ENCODE results near the gene SLC10A7. TPM values are rescaled to one million over a fixed set of nuclear protein-coding genes. Genes with fewer than 3 reads are reported as not detected.

The SLC10A7 gene
- total and polyA plus RNA-seq, 9 of the 15 experiments (the other 6 are each of a cell fraction or from before 2014, with no cell fraction given): 6.4 to 22.8 (median 16.1) TPM

- H3K27me3 ChIP-seq (ENCODE audit: control insufficient read depth in 2 of 2, insufficient read depth in 2 of 2, low read length in 2 of 2): no peaks in the 10 kb centered on the region
- FAIRE-seq (no peak), DNase-seq (ENCODE audit: extremely low read depth in 1 of 4, low spot score in 3 of 4) (no peak), ATAC-seq (no peak)
- 56% methylated on average over 4 of the region's 4 CpGs for WGBS (ENCODE audit: insufficient coverage, low coverage, missing lambda C conversion rate)
- H3K9me1 ChIP-seq (ENCODE audit: control insufficient read depth, insufficient read depth, low read length): no peaks in the 10 kb centered on the region
- intact Hi-C loops (cut with micrococcal nuclease) (no loop called here), in situ Hi-C loops (cut with MboI) (no loop called here)
- H3K4me1 ChIP-seq (replicated peaks in 1 of 2; ENCODE audit: control insufficient read depth in 2 of 2, insufficient read depth in 2 of 2, low read length in 2 of 2): no peaks in the 10 kb centered on the region
- POLR2A ChIA-PET: interaction anchor here (0.6 kb wide), 1 partner anchor 19 kb away, joined by 3 read pairs; no protein-coding TSS in a partner anchor
- TF ChIP-seq CCNT2 (IDR thresholded peaks at IDR 0.05; ENCODE audit: borderline replicate concordance, extremely low read depth, insufficient read length, low read depth, low read length): no peak
- H3K4me2 ChIP-seq (ENCODE audit: insufficient read depth, low read length): no peak overlapping the region
- H3K9me3 ChIP-seq (replicated peaks; ENCODE audit: control insufficient read depth, insufficient read depth, low read depth, low read length): no peaks in the 10 kb centered on the region
- H3K9ac ChIP-seq (ENCODE audit: insufficient read depth in 1 of 2, low read depth in 2 of 2, low read length in 2 of 2): no peak overlapping the region
- no peak overlapping the region for H3K27ac ChIP-seq (ENCODE audit: extremely low read depth, low read depth, low read length)
- CTCF ChIA-PET (ENCODE audit: low intra/inter-chr PET ratio): no interaction called here
- H2AFZ ChIP-seq (ENCODE audit: low read depth, low read length): no peak overlapping the region
- no peaks in the 10 kb centered on the region for H3K79me2 ChIP-seq (ENCODE audit: control insufficient read depth, insufficient read depth, low read length)
- no TSS peak for BruUV-seq (replicated peaks)
- no peak overlapping the region for H3K4me3 ChIP-seq
- H4K20me1 ChIP-seq (replicated peaks; ENCODE audit: control insufficient read depth, insufficient read depth, low read length): no peaks in the 10 kb centered on the region
- H3K36me3 ChIP-seq (ENCODE audit: control insufficient read depth, insufficient read depth, low read length): no peaks in the 10 kb centered on the region
These were observed 233.5 kb downstream of the SLC10A7 start for GRCh38 chr4:146288193-146288592.

GRCh38 chr4:146285037-146285436 is 236.7 kb downstream of the SLC10A7 start:
- FAIRE-seq (no peak), DNase-seq (ENCODE audit: extremely low read depth in 1 of 4, low spot score in 3 of 4) (no peak), ATAC-seq (no peak)
- CTCF ChIA-PET (ENCODE audit: low intra/inter-chr PET ratio): no interaction called here
- H3K4me1 ChIP-seq (replicated peaks in 1 of 2; ENCODE audit: control insufficient read depth in 2 of 2, insufficient read depth in 2 of 2, low read length in 2 of 2): no peaks in the 10 kb centered on the region
- no peaks in the 10 kb centered on the region for H3K79me2 ChIP-seq (ENCODE audit: control insufficient read depth, insufficient read depth, low read length)
- H4K20me1 ChIP-seq (replicated peaks; ENCODE audit: control insufficient read depth, insufficient read depth, low read length): no peaks in the 10 kb centered on the region
- no peak overlapping the region for H2AFZ ChIP-seq (ENCODE audit: low read depth, low read length)
- no peak overlapping the region for H3K4me3 ChIP-seq
- no peaks in the 10 kb centered on the region for H3K9me3 ChIP-seq (replicated peaks; ENCODE audit: control insufficient read depth, insufficient read depth, low read depth, low read length)
- TF ChIP-seq E2F3 (CRISPR knock-in tag; IDR thresholded peaks at IDR 0.05): no peak
- TF ChIP-seq RCOR1 (IDR thresholded peaks at IDR 0.05; ENCODE audit: borderline replicate concordance in 1 of 2, low read depth in 2 of 2, low read length in 2 of 2): no peak
- no peak for TF ChIP-seq ZNF140 (CRISPR knock-in tag; IDR thresholded peaks at IDR 0.05)
- intact Hi-C loops (cut with micrococcal nuclease) (no loop called here), in situ Hi-C loops (cut with MboI) (no loop called here)
- no peaks in the 10 kb centered on the region for H3K36me3 ChIP-seq (ENCODE audit: control insufficient read depth, insufficient read depth, low read length)
- no peak overlapping the region for H3K27ac ChIP-seq (ENCODE audit: extremely low read depth, low read depth, low read length)
- BruUV-seq (replicated peaks): no TSS peak
- no peak overlapping the region for H3K4me2 ChIP-seq (ENCODE audit: insufficient read depth, low read length)
- POLR2A ChIA-PET: no interaction called here
- no peak overlapping the region for H3K9ac ChIP-seq (ENCODE audit: insufficient read depth in 1 of 2, low read depth in 2 of 2, low read length in 2 of 2)
- no peaks in the 10 kb centered on the region for H3K27me3 ChIP-seq (ENCODE audit: control insufficient read depth in 2 of 2, insufficient read depth in 2 of 2, low read length in 2 of 2)
- H3K9me1 ChIP-seq (ENCODE audit: control insufficient read depth, insufficient read depth, low read length): no peaks in the 10 kb centered on the region

Measured in K562 (cell line).